ENCODE results near the gene AP5B1. TPM values are rescaled to one million over a fixed set of nuclear protein-coding genes. Genes with fewer than 3 reads are reported as not detected.

AP5B1 gene
- total and polyA plus RNA-seq, 2 of the 8 experiments (the other 6 are each of a cell fraction or from before 2014, with no cell fraction given), result 7.6 to 10.0 TPM

DNA sequence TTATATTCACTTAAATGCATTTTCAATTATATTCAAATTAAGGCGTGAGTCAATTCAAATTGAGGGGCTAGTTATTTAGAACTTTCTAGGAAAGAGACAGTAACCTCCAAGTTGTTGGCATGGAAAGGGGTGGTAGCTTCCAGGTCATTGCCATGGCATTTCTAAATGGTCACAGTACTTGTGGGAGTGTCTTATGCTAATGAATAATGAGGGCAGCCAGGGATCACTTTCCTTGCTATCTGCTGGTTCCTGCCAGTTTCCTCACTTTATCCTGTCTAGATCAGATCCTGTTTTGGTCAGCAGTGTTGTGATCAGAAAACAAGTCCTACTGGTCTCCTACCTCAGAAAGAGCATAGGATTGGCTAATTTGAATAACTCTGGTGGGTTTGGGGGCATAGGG, 38.4 kb downstream of the AP5B1 start (continued):
- TF ChIP-seq RXRA (IDR thresholded peaks at IDR 0.05; ENCODE audit: insufficient read depth, low read depth, low read length), result no peak
- no peak for TF ChIP-seq ASH2L (IDR thresholded peaks at IDR 0.05; ENCODE audit: low read length)
